ENCODE measurements around the gene CATSPERD. TPM values are rescaled to one million over a fixed set of nuclear protein-coding genes. Genes with fewer than 3 reads are reported as not detected.

CATSPERD gene
- total and polyA plus RNA-seq, 9 of the 15 experiments (the other 6 are each of a cell fraction or from before 2014, with no cell fraction given), result not detected

- TF ChIP-seq HMG20A (CRISPR knock-in tag; conservative IDR thresholded peaks at IDR 0.05), result no peak
- peak; percentile 41 for TF ChIP-seq TFE3 (CRISPR knock-in tag; IDR thresholded peaks at IDR 0.05)
- peak; percentile 91 for TF ChIP-seq LCOR (CRISPR knock-in tag; IDR thresholded peaks at IDR 0.05)
- peak; percentile 91 for TF ChIP-seq AFF4 (CRISPR knock-in tag; IDR thresholded peaks at IDR 0.05)
- no peak for TF ChIP-seq MCM7 (IDR thresholded peaks at IDR 0.05)
- TF ChIP-seq HOMEZ (CRISPR knock-in tag; IDR thresholded peaks at IDR 0.05), result no peak
- peak; percentile 95 for TF ChIP-seq FIP1L1 (IDR thresholded peaks at IDR 0.05; ENCODE audit: low read depth, low read length, poor library complexity, severe bottlenecking)
- peak; percentile 76 for TF ChIP-seq TAF1 (IDR thresholded peaks at IDR 0.05; ENCODE audit: control insufficient read depth, extremely low read depth, insufficient read depth, low read length, severe bottlenecking)
- TF ChIP-seq USF2 (CRISPR knock-in tag; IDR thresholded peaks at IDR 0.05), result peak; percentile 92
- TF ChIP-seq GMEB1 (CRISPR knock-in tag; IDR thresholded peaks at IDR 0.05), result peak; percentile 15
- peak; percentile 69 for TF ChIP-seq GTF2B (IDR thresholded peaks at IDR 0.05; ENCODE audit: extremely low read depth, insufficient read length)
- TF ChIP-seq ZNF586 (CRISPR knock-in tag; conservative IDR thresholded peaks at IDR 0.05), result no peak
- TF ChIP-seq TAF15 (IDR thresholded peaks at IDR 0.05; ENCODE audit: low read depth, low read length), result no peak
- TF ChIP-seq ZNF717 (CRISPR knock-in tag; IDR thresholded peaks at IDR 0.05), result no peak
- TF ChIP-seq NONO (IDR thresholded peaks at IDR 0.05; ENCODE audit: low read depth in 2 of 2, low read length in 1 of 2), result no peak
Measured at GRCh38 chr19:5790559-5791520, 70.4 kb downstream of the CATSPERD start, which contains the start of gene DUS3L (continued).

All from K562 (cell line).